ENCODE data around the gene S100A14. TPM values are rescaled to one million over a fixed set of nuclear protein-coding genes. Genes with fewer than 3 reads are reported as not detected.
A peak's percentile ranks its signal among the peaks of the same experiment; 100 is the strongest.

The S100A14 gene
- total RNA-seq, 2 experiments from 2014 or later: not detected

GRCh38 chr1:153571706-153572105 lies 44.4 kb downstream of the S100A14 start:
- Mint-ChIP-seq H3K9me3 (no peaks in the 10 kb centered on the region), H3K4me1 (peaks cover 33% of the 10 kb centered on the region), H3K4me3 (no peak overlapping the region), H3K36me3 (no peaks in the 10 kb centered on the region), H3K27ac (peak overlapping the region; percentile 48), H3K27me3 (peaks cover 11% of the 10 kb centered on the region)
- no peak for DNase-seq
- POLR2A ChIA-PET: interaction anchor here (0.6 to 2.0 kb wide), 5 partner anchors 36 to 59 kb away, joined by 3 to 8 read pairs (median 4); partner anchors contain the start of genes S100A16 and S100A6
- no peak for ATAC-seq (ENCODE audit: low read depth)

DNA sequence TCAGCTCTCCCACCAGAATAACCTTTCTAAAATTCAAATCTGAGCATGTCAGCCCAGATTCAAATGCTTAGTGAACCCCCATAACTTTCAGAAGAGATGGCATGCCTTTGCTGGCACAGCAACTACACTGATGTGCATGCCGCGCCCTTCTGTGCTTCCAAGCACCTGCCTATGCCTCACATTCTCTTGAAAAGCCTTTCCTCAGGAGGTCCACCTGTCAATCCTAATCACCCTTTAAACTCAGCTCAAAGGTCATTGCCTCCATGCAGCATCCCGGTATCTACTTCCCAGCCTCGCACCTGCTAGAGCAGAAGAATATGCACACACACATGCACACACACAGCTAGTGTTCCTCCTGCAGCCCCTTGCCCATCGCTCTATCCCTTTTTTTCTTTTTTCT lies 45.3 kb downstream of the S100A14 start:
- H3K27ac Mint-ChIP-seq: no peak overlapping the region
- POLR2A ChIA-PET: interaction anchor here (0.6 to 3.9 kb wide), 3 partner anchors 19 to 60 kb away, joined by 3 to 45 read pairs (median 4); partner anchors contain the start of gene S100A6
- H3K4me3 Mint-ChIP-seq: no peak overlapping the region
- peaks cover 39% of the 10 kb centered on the region for H3K4me1 Mint-ChIP-seq
- H3K9me3 Mint-ChIP-seq: no peaks in the 10 kb centered on the region
- no peaks in the 10 kb centered on the region for H3K36me3 Mint-ChIP-seq
- peaks cover 10% of the 10 kb centered on the region for H3K27me3 Mint-ChIP-seq
- DNase-seq (no peak), ATAC-seq (ENCODE audit: low read depth) (no peak)

- Mint-ChIP-seq H3K9me3 (no peaks in the 10 kb centered on the region), H3K4me3 (no peak overlapping the region), H3K27ac (no peak overlapping the region), H3K36me3 (no peaks in the 10 kb centered on the region), H3K4me1 (peaks cover 41% of the 10 kb centered on the region), H3K27me3 (peaks cover 10% of the 10 kb centered on the region)
- POLR2A ChIA-PET: interaction anchor here (3.9 kb wide), 1 partner anchor 36 kb away, joined by 45 read pairs; the partner anchor contains the start of gene S100A6
- no peak for DNase-seq
- ATAC-seq (ENCODE audit: low read depth): no peak
These were observed 46.7 kb downstream of the S100A14 start for GRCh38 chr1:153569465-153569864.

DNA sequence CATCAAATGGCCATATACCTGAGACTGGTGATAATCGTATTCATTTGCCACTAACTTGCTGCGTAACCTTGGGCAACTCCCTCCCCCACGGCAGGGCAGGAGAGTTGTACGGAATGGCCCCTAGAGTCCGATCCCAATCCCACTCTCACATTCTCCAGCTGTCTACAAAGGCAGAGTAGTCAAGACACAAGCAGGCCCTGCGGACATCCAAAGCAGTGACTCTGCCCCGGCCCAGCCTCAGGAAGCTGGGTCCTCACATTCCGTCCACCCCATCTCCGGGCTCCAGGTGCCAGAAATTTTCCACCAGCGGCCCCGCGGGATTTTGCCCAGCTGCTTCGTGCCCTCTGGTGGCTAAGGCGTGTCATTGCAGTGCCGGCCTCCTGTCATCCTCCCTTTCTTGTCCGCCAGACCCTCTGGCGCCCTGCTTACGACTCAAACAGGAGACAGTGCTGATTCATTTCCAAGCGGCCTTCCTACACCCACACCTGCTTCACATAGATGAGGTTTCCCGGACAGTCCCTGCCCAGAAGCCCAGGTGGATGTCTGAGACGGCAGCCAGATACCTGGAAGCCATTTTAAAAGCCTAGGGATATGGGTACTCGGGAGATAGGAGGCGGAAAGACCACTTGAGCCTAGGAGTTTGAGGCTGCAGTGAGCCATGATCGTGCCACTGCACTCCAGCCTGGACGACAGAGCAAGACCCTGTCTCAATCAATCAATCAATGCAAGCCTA lies 47.6 kb downstream of the S100A14 start:
- peak; percentile 31 for ATAC-seq (ENCODE audit: low read depth)

DNA sequence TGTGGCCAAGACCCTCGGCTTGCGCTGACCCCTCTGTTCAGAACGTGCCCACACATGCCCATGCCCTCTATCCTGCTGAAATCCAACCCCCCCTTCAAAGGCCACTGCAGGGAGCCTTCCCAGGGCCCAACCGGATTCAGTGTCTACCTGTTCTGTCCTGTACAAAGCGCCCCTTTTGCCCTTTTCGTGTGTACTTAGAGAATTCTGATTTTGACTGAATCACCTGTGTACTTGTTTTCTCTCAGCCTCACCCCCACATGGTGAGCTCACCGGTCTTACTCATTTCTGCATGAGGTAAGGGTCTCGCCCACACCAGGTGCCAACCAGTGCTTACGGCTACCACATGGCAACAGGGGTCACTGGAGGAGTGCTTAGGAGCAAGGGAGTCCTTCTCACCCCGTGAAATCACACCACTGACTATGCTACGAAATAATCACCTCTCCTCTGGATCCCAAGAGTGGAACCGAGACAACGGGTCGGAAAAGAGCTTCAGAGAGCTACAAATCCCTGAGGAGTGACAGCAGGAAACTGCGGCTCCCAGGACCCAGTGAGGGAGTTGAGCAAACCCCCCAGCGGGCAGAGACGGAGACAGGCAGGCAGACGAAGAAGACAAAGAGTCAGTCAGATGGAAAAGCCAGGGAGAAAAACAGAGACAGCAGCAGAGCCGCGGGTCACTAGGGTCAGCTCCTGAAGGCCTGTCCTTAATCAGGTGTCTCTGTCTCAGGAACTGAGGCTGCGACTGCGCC lies 48.3 kb downstream of the S100A14 start:
- no peak overlapping the region for H3K4me3 Mint-ChIP-seq
- POLR2A ChIA-PET: interaction anchor here (0.9 to 3.9 kb wide), 3 partner anchors 23 to 66 kb away, joined by 3 to 45 read pairs (median 7); partner anchors contain the start of genes CHTOP, S100A4 and S100A6

More for the DNA sequence above, 47.6 kb downstream of the S100A14 start:
- Mint-ChIP-seq H3K4me3 (peak overlapping the region; percentile 75), H3K4me1 (peaks cover 41% of the 10 kb centered on the region), H3K27ac (peak overlapping the region; percentile 4), H3K9me3 (no peaks in the 10 kb centered on the region), H3K27me3 (peaks cover 10% of the 10 kb centered on the region), H3K36me3 (no peaks in the 10 kb centered on the region)
- DNase-seq: peak; percentile 82
- POLR2A ChIA-PET: interaction anchor here (0.9 to 3.9 kb wide), 3 partner anchors 24 to 66 kb away, joined by 3 to 45 read pairs (median 7); partner anchors contain the start of genes CHTOP, S100A4 and S100A6

DNA sequence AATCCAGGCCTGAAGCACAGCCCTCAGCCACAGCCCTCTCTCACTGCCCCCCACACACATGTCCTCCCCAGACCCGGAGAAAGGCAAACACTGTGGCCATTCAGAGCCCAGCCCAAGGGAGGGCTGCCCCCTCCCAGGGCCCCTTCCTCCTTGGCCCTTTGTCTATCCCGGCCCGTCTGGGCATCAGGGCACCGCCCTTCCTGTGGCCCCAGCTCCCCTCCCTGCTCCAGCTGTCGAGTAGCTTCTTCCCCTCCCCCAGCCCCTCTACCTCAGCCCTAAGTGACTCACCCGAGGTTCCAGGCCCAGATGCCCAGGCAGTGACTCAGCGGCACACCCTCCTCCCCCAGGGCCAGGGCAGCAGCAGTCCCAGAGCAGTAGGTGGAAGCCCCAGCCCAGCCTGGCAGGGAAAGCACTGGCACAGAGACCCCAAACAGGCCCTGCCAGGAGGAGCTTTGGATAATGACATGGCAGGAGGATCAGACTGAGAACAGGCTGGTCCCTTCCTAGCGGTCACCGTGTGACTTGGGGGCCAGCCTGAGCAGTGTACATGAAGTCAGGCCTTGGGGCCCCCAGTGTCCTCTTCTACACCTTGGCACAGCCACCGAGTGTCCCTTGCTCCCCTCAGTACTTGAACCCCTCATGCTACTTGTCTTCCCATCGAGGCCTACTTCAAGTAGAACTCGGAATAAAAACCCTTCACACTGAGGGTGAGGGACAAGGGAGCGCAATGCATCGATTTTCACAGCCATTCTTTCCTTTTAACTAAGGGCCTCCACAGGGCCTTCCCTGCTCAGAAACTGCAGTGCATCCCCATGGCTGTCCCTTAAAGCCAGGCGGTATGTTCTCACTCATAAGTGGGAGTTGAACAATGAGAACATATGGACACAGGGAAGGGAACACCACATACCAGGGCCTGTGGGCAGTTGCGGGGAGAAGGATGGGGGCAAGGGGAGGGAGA lies 49.4 kb downstream of the S100A14 start:
- H3K9me3 Mint-ChIP-seq: no peaks in the 10 kb centered on the region
- peak; percentile 90 for ATAC-seq (ENCODE audit: low read depth)
- DNase-seq: peak; percentile 68
- peaks cover 10% of the 10 kb centered on the region for H3K27me3 Mint-ChIP-seq
- no peaks in the 10 kb centered on the region for H3K36me3 Mint-ChIP-seq
- H3K27ac Mint-ChIP-seq: peak overlapping the region; percentile 92
- POLR2A ChIA-PET: interaction anchor here (0.7 to 4.1 kb wide), 6 partner anchors 15 to 67 kb away, joined by 3 to 68 read pairs (median 8); partner anchors contain the start of genes CHTOP, S100A4, S100A5 and S100A6
- H3K4me3 Mint-ChIP-seq: peak overlapping the region; percentile 37
- H3K4me1 Mint-ChIP-seq: peaks cover 29% of the 10 kb centered on the region

More for the DNA sequence above, 48.3 kb downstream of the S100A14 start:
- H3K4me1 Mint-ChIP-seq: peaks cover 35% of the 10 kb centered on the region
- DNase-seq: no peak
- no peaks in the 10 kb centered on the region for H3K36me3 Mint-ChIP-seq
- H3K27ac Mint-ChIP-seq: peak overlapping the region; percentile 50
- peaks cover 10% of the 10 kb centered on the region for H3K27me3 Mint-ChIP-seq
- H3K9me3 Mint-ChIP-seq: no peaks in the 10 kb centered on the region
- ATAC-seq (ENCODE audit: low read depth): no peak

DNA sequence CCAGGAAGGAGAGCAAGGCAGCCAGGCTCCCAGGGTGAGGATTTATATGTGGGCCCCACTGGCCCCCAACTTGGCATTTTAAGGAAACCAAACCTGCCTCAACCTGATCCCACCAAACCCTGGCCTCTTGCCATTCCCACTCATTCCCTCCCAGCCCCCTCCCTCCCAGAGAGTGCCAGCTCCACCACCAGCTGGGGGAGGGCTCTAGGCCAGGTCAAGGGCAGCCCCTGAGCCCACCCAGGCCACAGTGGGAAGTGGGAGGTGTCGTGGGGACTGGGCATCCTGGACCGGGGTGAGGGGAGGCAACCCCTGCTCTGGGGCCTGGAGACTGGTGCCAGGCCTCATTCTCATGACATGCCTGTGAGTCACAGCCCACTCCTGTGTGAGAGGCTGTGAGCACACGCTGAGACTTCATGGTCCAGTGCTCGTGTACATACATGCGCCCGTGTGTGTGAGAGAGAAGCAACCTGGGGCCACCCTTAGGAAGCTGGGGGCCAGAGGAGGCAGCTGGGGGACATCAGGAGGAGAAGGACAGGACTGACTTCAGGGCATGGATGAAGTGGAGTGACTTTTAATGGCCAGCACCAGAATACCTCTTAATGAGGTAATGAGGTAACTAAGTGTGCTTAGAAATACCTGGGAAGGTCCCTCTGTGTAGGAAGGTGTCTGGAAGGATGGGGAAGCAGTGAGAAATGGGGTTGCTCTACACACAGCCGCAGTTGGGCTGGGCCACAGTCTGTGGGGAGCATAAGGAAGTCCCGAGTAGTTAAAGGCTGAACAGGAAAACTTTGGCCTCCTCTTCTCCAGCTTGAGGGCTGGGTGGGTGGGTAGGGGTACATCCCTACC lies 50.4 kb downstream of the S100A14 start, which contains the start of gene S100A2:
TSS of gene S100A2 (minus strand) at position 316 of the 846 bp plus-strand sequence. CDS start 1,967 bp downstream, outside the sequence.
- H3K4me3 Mint-ChIP-seq: peak within 1 kb of the TSS; percentile 37

More for the DNA sequence above, 50.4 kb downstream of the S100A14 start, which contains the start of gene S100A2:
- H3K36me3 Mint-ChIP-seq: no peaks in the 10 kb centered on the region
- ATAC-seq (ENCODE audit: low read depth): peak; percentile 6
- no peak for DNase-seq
- no peaks in the 10 kb centered on the region for H3K9me3 Mint-ChIP-seq
- peaks cover 23% of the 10 kb centered on the region for H3K4me1 Mint-ChIP-seq
- H3K27ac Mint-ChIP-seq: peak within 1 kb of the TSS; percentile 92
- peaks cover 5% of the 10 kb centered on the region for H3K27me3 Mint-ChIP-seq
- POLR2A ChIA-PET: interaction anchor here (0.7 to 4.1 kb wide), 6 partner anchors 14 to 68 kb away, joined by 3 to 68 read pairs (median 8); partner anchors contain the start of genes CHTOP, S100A4, S100A5 and S100A6

Other genes with a start within 250 kb of the S100A14 start
- not detected for gene S100A12, start 240.7 kb downstream of the S100A14 start, total RNA-seq
- 1 to 10 TPM in 1 of 2 experiments, under 1 TPM in 1; 0.94 to 1.2 TPM for gene S100A8, start 225.3 kb downstream of the S100A14 start, total RNA-seq
- not detected for gene S100A7A, start 199.8 kb downstream of the S100A14 start, total RNA-seq
- gene S100A7, start 155.7 kb downstream of the S100A14 start, total RNA-seq: not detected
- 100 to 1,000 TPM; 365 to 373 TPM for gene S100A6, start 80.3 kb downstream of the S100A14 start, total RNA-seq
- 1 to 10 TPM; 2.2 to 2.7 TPM for gene S100A5, start 75.4 kb downstream of the S100A14 start, total RNA-seq
- 100 to 1,000 TPM; 385 to 394 TPM for gene S100A4, start 70.5 kb downstream of the S100A14 start, total RNA-seq
- gene S100A3, start 67.1 kb downstream of the S100A14 start, total RNA-seq: not detected
- not detected for gene S100A2, start 50.5 kb downstream of the S100A14 start, total RNA-seq
- gene S100A16, start 3.2 kb downstream of the S100A14 start, total RNA-seq: not detected
- gene S100A13, start 11.2 kb upstream of the S100A14 start, total RNA-seq: 1 to 10 TPM; 4.8 to 5.3 TPM
- gene S100A1, start 12.1 kb upstream of the S100A14 start, total RNA-seq: not detected
- gene CHTOP, start 17.7 kb upstream of the S100A14 start, total RNA-seq: 100 to 1,000 TPM in 1 of 2 experiments, 10 to 100 TPM in 1; 98.1 to 105 TPM
- gene SNAPIN, start 42.4 kb upstream of the S100A14 start, total RNA-seq: 10 to 100 TPM; 37.9 TPM
- 100 to 1,000 TPM; 141 to 142 TPM for gene ILF2, start 54.7 kb upstream of the S100A14 start, total RNA-seq
- gene NPR1, start 62.4 kb upstream of the S100A14 start, total RNA-seq: not detected
- gene INTS3, start 111.7 kb upstream of the S100A14 start, total RNA-seq: 10 to 100 TPM; 53.6 to 57.2 TPM
- 10 to 100 TPM; 38.9 to 44.0 TPM for gene SLC27A3, start 159.1 kb upstream of the S100A14 start, total RNA-seq

Measured in activated naive CD8-positive, alpha-beta T cell treated with anti-CD3 and anti-CD28 coated beads, Interleukin-2, amount 10 ng/mL, durations not matched to agents 7 days and 5 days (primary cell).